OCI-LY3 (cell line): ENCODE data around the gene PDLIM5.

Experiments
- CTCF ChIP-seq: fragments of 200-600, 300-600 bp; sonication (generic); IDR thresholded peaks from 2 replicates; pipeline ENCODE4 v1.5.1; 2014; ENCODE audit warnings: antibody characterized with exemption, low read length, low read depth
- EZH2phosphoT487 ChIP-seq: fragments of 200-600 bp; shearing (Covaris generic); IDR thresholded peaks from 2 replicates; pipeline ENCODE4 v1.6.1; 2018; ENCODE audit warnings: antibody characterized with exemption, mixed run types, low read depth

GRCh38 chr4:94436512-94436911 is 15.2 kb upstream of the PDLIM5 start:
- TF ChIP-seq CTCF (no peak), EZH2phosphoT487 (no peak)
